ENCODE measurements around the gene GRIN2A. TPM values are rescaled to one million over a fixed set of nuclear protein-coding genes. Genes with fewer than 3 reads are reported as not detected.
"Not testable (repeated sequence)": the region's sequence is repeated elsewhere in the genome, so short reads cannot be mapped to it uniquely, and the experiment has no call there.

The GRIN2A gene
- total RNA-seq, 2 experiments from 2014 or later, result not detected

GRCh38 chr16:9885876-9886275, 296.4 kb downstream of the GRIN2A start:
- no peak for TF ChIP-seq EZH2phosphoT487 (IDR thresholded peaks at IDR 0.05; ENCODE audit: borderline replicate concordance, low read depth, low read length)
- TF ChIP-seq, protein P1, sequence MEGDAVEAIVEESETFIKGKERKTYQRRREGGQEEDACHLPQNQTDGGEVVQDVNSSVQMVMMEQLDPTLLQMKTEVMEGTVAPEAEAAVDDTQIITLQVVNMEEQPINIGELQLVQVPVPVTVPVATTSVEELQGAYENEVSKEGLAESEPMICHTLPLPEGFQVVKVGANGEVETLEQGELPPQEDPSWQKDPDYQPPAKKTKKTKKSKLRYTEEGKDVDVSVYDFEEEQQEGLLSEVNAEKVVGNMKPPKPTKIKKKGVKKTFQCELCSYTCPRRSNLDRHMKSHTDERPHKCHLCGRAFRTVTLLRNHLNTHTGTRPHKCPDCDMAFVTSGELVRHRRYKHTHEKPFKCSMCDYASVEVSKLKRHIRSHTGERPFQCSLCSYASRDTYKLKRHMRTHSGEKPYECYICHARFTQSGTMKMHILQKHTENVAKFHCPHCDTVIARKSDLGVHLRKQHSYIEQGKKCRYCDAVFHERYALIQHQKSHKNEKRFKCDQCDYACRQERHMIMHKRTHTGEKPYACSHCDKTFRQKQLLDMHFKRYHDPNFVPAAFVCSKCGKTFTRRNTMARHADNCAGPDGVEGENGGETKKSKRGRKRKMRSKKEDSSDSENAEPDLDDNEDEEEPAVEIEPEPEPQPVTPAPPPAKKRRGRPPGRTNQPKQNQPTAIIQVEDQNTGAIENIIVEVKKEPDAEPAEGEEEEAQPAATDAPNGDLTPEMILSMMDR (conservative IDR thresholded peaks at IDR 0.05; ENCODE audit: low read length), result no peak
- Histone ChIP-seq H2AFZ (ENCODE audit: low read length) (no peak overlapping the region), H3K9me2 (ENCODE audit: insufficient read depth, low read length) (no peaks in the 10 kb centered on the region), H3K4me3 (ENCODE audit: low read depth, low read length, poor library complexity, severe bottlenecking) (no peak overlapping the region), H4K20me1 (ENCODE audit: insufficient read depth, low read length) (no peaks in the 10 kb centered on the region), H3K4me1 (ENCODE audit: insufficient read depth, low read length, poor library complexity, severe bottlenecking) (no peaks in the 10 kb centered on the region), H3K9me3 (ENCODE audit: low read length) (no peaks in the 10 kb centered on the region), H3K36me3 (ENCODE audit: insufficient read depth, low read length) (no peaks in the 10 kb centered on the region), H3K79me2 (ENCODE audit: insufficient read depth, low read depth, low read length) (no peaks in the 10 kb centered on the region), H3K4me2 (ENCODE audit: low read length) (no peak overlapping the region), H3K27ac (ENCODE audit: low read depth, low read length, poor library complexity, severe bottlenecking) (no peak overlapping the region)
- DNase-seq (ENCODE audit: low spot score), result no peak
- ChIA-PET POLR2A (no interaction called here), CTCF (ENCODE audit: unreplicated experiment) (no interaction called here)
- no TSS peak for BruUV-seq (replicated peaks)
- intact Hi-C loops (cut with micrococcal nuclease; ENCODE audit: unreplicated experiment), result no loop called here

- CTCF ChIA-PET (ENCODE audit: unreplicated experiment), result no interaction called here
- no peaks in the 10 kb centered on the region for H3K36me3 ChIP-seq (ENCODE audit: insufficient read depth, low read length)
- no peaks in the 10 kb centered on the region for H3K4me1 ChIP-seq (ENCODE audit: insufficient read depth, low read length, poor library complexity, severe bottlenecking)
- H2AFZ ChIP-seq (ENCODE audit: low read length), result no peak overlapping the region
- POLR2A ChIA-PET, result no interaction called here
- H3K4me2 ChIP-seq (ENCODE audit: low read length), result no peak overlapping the region
- H3K79me2 ChIP-seq (ENCODE audit: insufficient read depth, low read depth, low read length), result no peaks in the 10 kb centered on the region
- no TSS peak for BruUV-seq (replicated peaks)
- no peak for TF ChIP-seq EZH2phosphoT487 (IDR thresholded peaks at IDR 0.05; ENCODE audit: borderline replicate concordance, low read depth, low read length)
- TF ChIP-seq, protein P1 (conservative IDR thresholded peaks at IDR 0.05; ENCODE audit: low read length), result no peak
- no peak for DNase-seq (ENCODE audit: low spot score)
- H3K9me2 ChIP-seq (ENCODE audit: insufficient read depth, low read length), result no peaks in the 10 kb centered on the region
- H3K4me3 ChIP-seq (ENCODE audit: low read depth, low read length, poor library complexity, severe bottlenecking), result no peak overlapping the region
- intact Hi-C loops (cut with micrococcal nuclease; ENCODE audit: unreplicated experiment), result no loop called here
- no peak overlapping the region for H3K27ac ChIP-seq (ENCODE audit: low read depth, low read length, poor library complexity, severe bottlenecking)
- no peaks in the 10 kb centered on the region for H3K9me3 ChIP-seq (ENCODE audit: low read length)
- no peaks in the 10 kb centered on the region for H4K20me1 ChIP-seq (ENCODE audit: insufficient read depth, low read length)
Measured at GRCh38 chr16:9885467-9885866, 296.8 kb downstream of the GRIN2A start.

GRCh38 chr16:9875981-9876380, 306.2 kb downstream of the GRIN2A start:
- H3K4me3 ChIP-seq (ENCODE audit: low read depth, low read length, poor library complexity, severe bottlenecking); CTCF ChIA-PET (ENCODE audit: unreplicated experiment); H3K27ac ChIP-seq (ENCODE audit: low read depth, low read length, poor library complexity, severe bottlenecking); H2AFZ ChIP-seq (ENCODE audit: low read length); H3K36me3 ChIP-seq (ENCODE audit: insufficient read depth, low read length); H3K9me2 ChIP-seq (ENCODE audit: insufficient read depth, low read length); H4K20me1 ChIP-seq (ENCODE audit: insufficient read depth, low read length); BruUV-seq (replicated peaks); H3K4me2 ChIP-seq (ENCODE audit: low read length); intact Hi-C loops (cut with micrococcal nuclease; ENCODE audit: unreplicated experiment); DNase-seq (ENCODE audit: low spot score); H3K9me3 ChIP-seq (ENCODE audit: low read length); H3K79me2 ChIP-seq (ENCODE audit: insufficient read depth, low read depth, low read length); POLR2A ChIA-PET; H3K4me1 ChIP-seq (ENCODE audit: insufficient read depth, low read length, poor library complexity, severe bottlenecking): not testable (repeated sequence)

All from OCI-LY7 (cell line).